ENCODE measurements around the gene CTBP2.

DNA sequence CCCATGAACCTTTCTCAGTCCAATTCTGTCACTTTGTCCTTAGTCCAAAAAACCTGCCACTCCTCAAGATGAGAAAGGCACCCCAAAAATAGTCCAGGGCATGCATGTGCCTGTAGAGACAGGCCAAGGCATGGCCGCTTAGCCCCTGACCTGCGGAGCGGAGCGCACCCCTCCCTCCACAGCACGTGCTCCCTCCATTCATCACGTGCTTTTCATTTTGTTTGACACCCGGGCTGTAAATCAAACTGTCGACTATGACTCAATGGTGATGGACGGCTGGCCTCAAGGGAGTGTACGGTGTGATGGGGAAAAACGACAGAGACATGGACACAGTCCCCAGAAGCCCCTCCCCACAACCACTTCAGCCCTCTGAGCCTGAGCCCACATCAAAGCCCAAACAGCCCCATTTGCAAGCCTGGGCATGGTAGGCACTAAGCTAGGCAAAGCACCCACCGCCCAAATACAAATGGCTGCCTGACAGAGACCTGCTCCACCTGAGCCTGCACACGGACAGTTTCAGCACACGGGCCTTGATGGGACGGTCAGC, 127.8 kb downstream of the CTBP2 start:
- TF ChIP-seq, protein P1, sequence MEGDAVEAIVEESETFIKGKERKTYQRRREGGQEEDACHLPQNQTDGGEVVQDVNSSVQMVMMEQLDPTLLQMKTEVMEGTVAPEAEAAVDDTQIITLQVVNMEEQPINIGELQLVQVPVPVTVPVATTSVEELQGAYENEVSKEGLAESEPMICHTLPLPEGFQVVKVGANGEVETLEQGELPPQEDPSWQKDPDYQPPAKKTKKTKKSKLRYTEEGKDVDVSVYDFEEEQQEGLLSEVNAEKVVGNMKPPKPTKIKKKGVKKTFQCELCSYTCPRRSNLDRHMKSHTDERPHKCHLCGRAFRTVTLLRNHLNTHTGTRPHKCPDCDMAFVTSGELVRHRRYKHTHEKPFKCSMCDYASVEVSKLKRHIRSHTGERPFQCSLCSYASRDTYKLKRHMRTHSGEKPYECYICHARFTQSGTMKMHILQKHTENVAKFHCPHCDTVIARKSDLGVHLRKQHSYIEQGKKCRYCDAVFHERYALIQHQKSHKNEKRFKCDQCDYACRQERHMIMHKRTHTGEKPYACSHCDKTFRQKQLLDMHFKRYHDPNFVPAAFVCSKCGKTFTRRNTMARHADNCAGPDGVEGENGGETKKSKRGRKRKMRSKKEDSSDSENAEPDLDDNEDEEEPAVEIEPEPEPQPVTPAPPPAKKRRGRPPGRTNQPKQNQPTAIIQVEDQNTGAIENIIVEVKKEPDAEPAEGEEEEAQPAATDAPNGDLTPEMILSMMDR (IDR thresholded peaks at IDR 0.05): no peak
- no peak for TF ChIP-seq POLR2A (IDR thresholded peaks at IDR 0.05)
